ENCODE results near the gene AARSD1. TPM values are rescaled to one million over a fixed set of nuclear protein-coding genes. Genes with fewer than 3 reads are reported as not detected.

The AARSD1 gene
- total RNA-seq, 1 experiment from 2014 or later: 96.6 TPM

- intact Hi-C loops (cut with micrococcal nuclease; ENCODE audit: unreplicated experiment): no loop called here
- Mint-ChIP-seq H3K9me3 (ENCODE audit: low read depth, unreplicated experiment) (no peaks in the 10 kb centered on the region), H3K36me3 (ENCODE audit: insufficient read depth, unreplicated experiment) (peaks cover 80% of the 10 kb centered on the region), H3K4me1 (ENCODE audit: low read depth, unreplicated experiment) (peaks cover 12% of the 10 kb centered on the region), H3K4me3 (ENCODE audit: low read depth, unreplicated experiment) (no peak overlapping the region), H3K27me3 (ENCODE audit: unreplicated experiment) (no peaks in the 10 kb centered on the region), H3K27ac (ENCODE audit: unreplicated experiment) (no peak overlapping the region)
- no peak for TF ChIP-seq CTCF (IDR thresholded peaks at IDR 0.05; ENCODE audit: unreplicated experiment)
- DNase-seq: no peak
- no TSS peak for BruUV-seq (replicated peaks)
- CTCF ChIA-PET: interaction anchor here (0.6 kb wide), 2 partner anchors 30 to 54 kb away, joined by 3 to 4 read pairs; no protein-coding TSS in a partner anchor
Observed at GRCh38 chr17:42991471-42991870, 27.2 kb upstream of the AARSD1 start.

DNA sequence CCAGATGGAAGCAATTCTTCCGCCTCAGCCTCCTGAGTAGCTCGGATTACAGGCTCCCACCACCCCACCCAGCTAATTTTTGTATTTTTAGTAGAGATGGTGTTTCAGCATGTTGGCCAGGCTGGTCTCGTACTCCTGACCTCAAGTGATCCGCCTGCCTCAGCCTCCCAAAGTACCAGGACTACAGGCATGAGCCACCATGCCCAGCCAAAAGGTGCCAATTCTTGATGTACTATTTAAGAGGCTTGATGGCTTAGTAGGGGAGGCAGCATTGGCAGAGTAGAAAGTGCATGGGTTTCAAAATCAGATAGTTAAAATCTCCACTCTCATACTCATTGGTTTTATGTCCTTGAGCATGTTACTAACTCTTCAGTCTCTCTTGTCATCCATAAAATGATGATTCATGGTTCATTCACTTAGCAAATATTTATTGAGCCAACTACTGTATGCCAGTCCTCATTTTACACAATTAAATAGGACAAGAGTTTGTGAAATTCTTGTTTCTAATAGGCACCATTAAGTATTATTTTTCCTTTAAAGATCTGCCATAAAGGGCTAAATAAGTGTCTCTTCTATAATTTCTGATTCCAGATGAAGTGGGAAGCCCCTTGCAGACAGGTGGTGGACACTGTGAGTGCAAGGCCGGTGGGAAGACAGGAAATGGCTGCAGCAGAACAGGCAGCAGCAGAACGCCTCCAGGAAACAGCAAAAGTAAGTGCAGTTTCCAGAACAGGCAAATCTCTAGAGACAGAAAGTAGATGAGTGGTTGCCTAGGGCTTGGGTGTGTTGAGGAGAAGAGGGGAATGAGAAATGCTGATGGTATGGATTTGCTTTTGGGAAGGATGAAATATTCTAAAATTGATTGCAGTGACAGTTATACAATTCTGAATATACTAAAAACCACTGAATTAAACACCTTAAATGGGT, 25.7 kb upstream of the AARSD1 start:
- DNase-seq: no peak
- CTCF ChIA-PET: no interaction called here
- no peak for TF ChIP-seq CTCF (IDR thresholded peaks at IDR 0.05; ENCODE audit: unreplicated experiment)
- BruUV-seq (replicated peaks): no TSS peak
- intact Hi-C loops (cut with micrococcal nuclease; ENCODE audit: unreplicated experiment): no loop called here
- peaks cover 15% of the 10 kb centered on the region for H3K4me1 Mint-ChIP-seq (ENCODE audit: low read depth, unreplicated experiment)
- peaks cover 75% of the 10 kb centered on the region for H3K36me3 Mint-ChIP-seq (ENCODE audit: insufficient read depth, unreplicated experiment)
- H3K9me3 Mint-ChIP-seq (ENCODE audit: low read depth, unreplicated experiment): no peaks in the 10 kb centered on the region
- H3K27ac Mint-ChIP-seq (ENCODE audit: unreplicated experiment): no peak overlapping the region
- H3K4me3 Mint-ChIP-seq (ENCODE audit: low read depth, unreplicated experiment): no peak overlapping the region
- no peaks in the 10 kb centered on the region for H3K27me3 Mint-ChIP-seq (ENCODE audit: unreplicated experiment)

DNA sequence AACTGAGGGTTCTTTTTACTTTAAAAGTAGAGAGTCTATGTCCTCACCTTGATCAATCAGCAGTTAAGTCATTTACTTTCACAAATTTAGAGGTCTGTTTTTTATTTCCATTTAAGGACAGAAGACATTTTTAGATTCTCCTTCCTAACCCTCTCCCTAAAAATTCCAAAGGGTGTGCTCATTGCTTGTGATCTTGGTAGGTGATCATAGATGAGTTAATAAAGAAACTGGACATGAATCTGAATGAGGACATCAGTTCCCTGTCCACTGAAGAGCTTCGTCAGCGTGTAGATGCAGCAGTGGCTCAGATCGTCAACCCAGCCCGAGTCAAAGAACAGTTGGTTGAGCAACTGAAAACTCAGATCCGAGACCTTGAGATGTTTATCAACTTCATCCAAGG, 24.9 kb upstream of the AARSD1 start:
- no peaks in the 10 kb centered on the region for H3K27me3 Mint-ChIP-seq (ENCODE audit: unreplicated experiment)
- intact Hi-C loops (cut with micrococcal nuclease; ENCODE audit: unreplicated experiment): no loop called here
- H3K9me3 Mint-ChIP-seq (ENCODE audit: low read depth, unreplicated experiment): no peaks in the 10 kb centered on the region
- BruUV-seq (replicated peaks): no TSS peak
- H3K27ac Mint-ChIP-seq (ENCODE audit: unreplicated experiment): no peak overlapping the region
- no peak for TF ChIP-seq CTCF (IDR thresholded peaks at IDR 0.05; ENCODE audit: unreplicated experiment)
- H3K36me3 Mint-ChIP-seq (ENCODE audit: insufficient read depth, unreplicated experiment): peaks cover 74% of the 10 kb centered on the region
- peaks cover 23% of the 10 kb centered on the region for H3K4me1 Mint-ChIP-seq (ENCODE audit: low read depth, unreplicated experiment)
- H3K4me3 Mint-ChIP-seq (ENCODE audit: low read depth, unreplicated experiment): no peak overlapping the region
- CTCF ChIA-PET: no interaction called here
- DNase-seq: no peak

DNA sequence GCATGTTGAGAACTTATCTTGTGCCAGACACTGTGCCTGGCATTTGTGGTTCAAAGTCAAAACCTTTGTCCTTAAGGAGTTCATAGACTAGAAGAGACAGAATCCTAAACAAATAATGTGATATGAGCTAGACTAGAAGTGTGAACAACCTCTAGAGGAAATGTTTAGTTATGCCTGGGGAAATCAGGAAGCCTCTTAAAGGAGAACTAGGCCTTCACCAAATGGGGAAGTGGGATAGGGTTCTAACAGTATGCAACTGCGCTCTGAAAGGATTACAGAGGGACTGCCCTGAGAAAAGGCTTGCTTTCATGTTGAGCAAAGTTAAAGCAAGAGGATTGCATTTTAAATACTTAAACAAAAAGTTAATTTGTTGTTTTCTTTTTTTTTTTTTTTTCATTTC, 21.0 kb upstream of the AARSD1 start:
- Mint-ChIP-seq H3K27me3 (ENCODE audit: unreplicated experiment) (no peaks in the 10 kb centered on the region), H3K4me1 (ENCODE audit: low read depth, unreplicated experiment) (peaks cover 32% of the 10 kb centered on the region), H3K9me3 (ENCODE audit: low read depth, unreplicated experiment) (no peaks in the 10 kb centered on the region), H3K36me3 (ENCODE audit: insufficient read depth, unreplicated experiment) (peaks cover 81% of the 10 kb centered on the region), H3K27ac (ENCODE audit: unreplicated experiment) (peak overlapping the region; percentile 56), H3K4me3 (ENCODE audit: low read depth, unreplicated experiment) (no peak overlapping the region)
- CTCF ChIA-PET: interaction anchor here (3.0 kb wide), 1 partner anchor 13 kb away, joined by 15 read pairs; the partner anchor contains the start of gene RPL27
- no peak for TF ChIP-seq CTCF (IDR thresholded peaks at IDR 0.05; ENCODE audit: unreplicated experiment)
- intact Hi-C loops (cut with micrococcal nuclease; ENCODE audit: unreplicated experiment): no loop called here
- BruUV-seq (replicated peaks): no TSS peak
- no peak for DNase-seq
